Muscle of leg (tissue), 11 donors: ENCODE measurements around the gene TMEM88. TPM values are rescaled to one million over a fixed set of nuclear protein-coding genes. Genes with fewer than 3 reads are reported as not detected.

Experiments used
- DNase-seq: peaks from one replicate; pipeline ENCODE4 v3.0.0; 2013
- H3K27ac ChIP-seq: one replicate; pipeline ENCODE4 v1.5.1; 2013; ENCODE audit warnings: mild to moderate bottlenecking, low read length, control low read depth
- H3K27me3 ChIP-seq: one replicate; pipeline ENCODE4 v1.6.1; 2013; ENCODE audit warnings: low read length; ENCODE audit not compliant: control insufficient read depth, insufficient read depth
- H3K36me3 ChIP-seq: one replicate; pipeline ENCODE4 v1.6.1; 2013; ENCODE audit warnings: low read length; ENCODE audit not compliant: control insufficient read depth, insufficient read depth
- H3K4me1 ChIP-seq: one replicate; pipeline ENCODE4 v1.6.1; 2013; ENCODE audit warnings: low read length; ENCODE audit not compliant: control insufficient read depth, insufficient read depth
- H3K4me3 ChIP-seq: one replicate; pipeline ENCODE4 v1.5.1; 2013; ENCODE audit warnings: low read length, control low read depth
- H3K9me3 ChIP-seq: replicated peaks from 2 replicates; pipeline ENCODE4 v1.6.1; 2013; ENCODE audit warnings: low read depth, low read length; ENCODE audit not compliant: control insufficient read depth
- WGBS: methylation state at CpG from one replicate; pipeline ENCODE4 v1.1.5; 2013; ENCODE audit warnings: missing lambda C conversion rate; ENCODE audit not compliant: insufficient coverage; 5-methylcytosine and 5-hydroxymethylcytosine counted together
- polyA plus RNA-seq, 8 donors: library from polyadenylated mRNA; unstranded; fragments of 120-200 nt; gene quantifications; one replicate each; pipeline versions ENCODE4 v1.2.1 to v1.2.3, GENCODE V29; 2013; ENCODE audit warnings: inconsistent platforms in 1 of 8, low replicate concordance in 1 of 8; ENCODE audit not compliant: insufficient read length in 8 of 8, insufficient read depth in 1 of 8
- total RNA-seq: library from RNA; stranded (reverse); fragments of 120-200 nt; gene quantifications from one replicate; pipeline ENCODE4 v1.2.4, GENCODE V29; 2013

The TMEM88 gene
- total and polyA plus RNA-seq, 9 donors: 18.4 to 30.3 (median 26.7) TPM

DNA sequence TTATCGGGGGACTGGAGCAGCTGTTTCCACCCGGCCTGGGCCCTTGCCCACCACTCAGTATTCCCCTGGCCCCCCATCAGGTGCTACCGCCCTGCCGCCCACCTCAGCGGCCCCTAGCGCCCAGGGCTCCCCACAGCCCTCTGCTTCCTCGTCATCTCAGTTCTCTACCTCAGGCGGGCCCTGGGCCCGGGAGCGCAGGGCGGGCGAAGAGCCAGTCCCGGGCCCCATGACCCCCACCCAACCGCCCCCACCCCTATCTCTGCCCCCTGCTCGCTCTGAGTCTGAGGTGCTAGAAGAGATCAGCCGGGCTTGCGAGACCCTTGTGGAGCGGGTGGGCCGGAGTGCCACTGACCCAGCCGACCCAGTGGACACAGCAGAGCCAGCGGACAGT lies 6.1 kb upstream of the TMEM88 start:
- no peaks in the 10 kb centered on the region for H3K27me3 ChIP-seq
- H3K36me3 ChIP-seq: peaks cover 80% of the 10 kb centered on the region
- no peak overlapping the region for H3K4me3 ChIP-seq
- 87% methylated on average over 11 of the region's 21 CpGs for WGBS
- no peaks in the 10 kb centered on the region for H3K9me3 ChIP-seq
- no peak overlapping the region for H3K27ac ChIP-seq
- no peak for DNase-seq
- peaks cover 24% of the 10 kb centered on the region for H3K4me1 ChIP-seq

DNA sequence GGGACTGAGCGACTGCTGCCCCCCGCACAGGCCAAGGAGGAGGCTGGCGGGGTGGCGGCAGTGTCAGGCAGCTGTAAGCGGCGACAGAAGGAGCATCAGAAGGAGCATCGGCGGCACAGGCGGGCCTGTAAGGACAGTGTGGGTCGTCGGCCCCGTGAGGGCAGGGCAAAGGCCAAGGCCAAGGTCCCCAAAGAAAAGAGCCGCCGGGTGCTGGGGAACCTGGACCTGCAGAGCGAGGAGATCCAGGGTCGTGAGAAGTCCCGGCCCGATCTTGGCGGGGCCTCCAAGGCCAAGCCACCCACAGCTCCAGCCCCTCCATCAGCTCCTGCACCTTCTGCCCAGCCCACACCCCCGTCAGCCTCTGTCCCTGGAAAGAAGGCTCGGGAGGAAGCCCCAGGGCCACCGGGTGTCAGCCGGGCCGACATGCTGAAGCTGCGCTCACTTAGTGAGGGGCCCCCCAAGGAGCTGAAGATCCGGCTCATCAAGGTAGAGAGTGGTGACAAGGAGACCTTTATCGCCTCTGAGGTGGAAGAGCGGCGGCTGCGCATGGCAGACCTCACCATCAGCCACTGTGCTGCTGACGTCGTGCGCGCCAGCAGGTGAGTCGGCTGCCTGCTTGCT lies 5.6 kb upstream of the TMEM88 start:
- Histone ChIP-seq H3K4me1 (peaks cover 21% of the 10 kb centered on the region), H3K27me3 (no peaks in the 10 kb centered on the region), H3K36me3 (peaks cover 82% of the 10 kb centered on the region), H3K4me3 (no peak overlapping the region), H3K27ac (no peak overlapping the region), H3K9me3 (no peaks in the 10 kb centered on the region)
- no peak for DNase-seq
- 82% methylated on average over 32 of the region's 35 CpGs for WGBS

DNA sequence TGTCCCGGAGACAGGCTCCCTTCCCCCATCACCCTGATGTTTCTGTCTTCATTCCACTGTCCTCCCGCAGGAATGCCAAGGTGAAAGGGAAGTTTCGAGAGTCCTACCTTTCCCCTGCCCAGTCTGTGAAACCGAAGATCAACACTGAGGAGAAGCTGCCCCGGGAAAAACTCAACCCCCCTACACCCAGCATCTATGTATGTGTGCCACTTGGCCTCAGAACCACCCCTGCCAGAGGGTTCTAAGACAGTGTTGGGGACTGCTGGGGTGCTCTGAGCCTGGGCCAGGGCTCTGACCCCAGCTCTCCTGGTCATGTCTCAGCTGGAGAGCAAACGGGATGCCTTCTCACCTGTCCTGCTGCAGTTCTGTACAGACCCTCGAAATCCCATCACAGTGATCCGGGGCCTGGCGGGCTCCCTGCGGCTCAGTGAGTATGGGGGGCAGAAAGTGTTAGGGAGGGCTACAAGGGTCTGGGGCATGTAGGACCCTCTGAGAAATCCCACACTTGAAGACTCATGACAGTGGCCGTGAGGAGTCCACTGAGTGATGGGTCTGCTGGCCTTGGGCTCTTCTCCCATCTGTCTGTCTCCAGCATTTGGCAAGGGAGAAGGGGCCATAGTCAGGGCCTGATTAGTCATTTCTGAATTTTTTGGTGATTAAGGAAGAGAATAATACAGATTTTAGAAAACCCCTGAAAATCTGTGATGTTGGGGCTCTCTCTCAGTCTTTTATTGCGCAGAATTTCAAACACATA lies 4.9 kb upstream of the TMEM88 start:
- H3K27me3 ChIP-seq: no peaks in the 10 kb centered on the region
- H3K36me3 ChIP-seq: peaks cover 83% of the 10 kb centered on the region
- H3K4me1 ChIP-seq: peaks cover 25% of the 10 kb centered on the region
- no peak for DNase-seq
- H3K9me3 ChIP-seq: no peaks in the 10 kb centered on the region
- 77% methylated on average over 4 of the region's 12 CpGs for WGBS
- no peak overlapping the region for H3K4me3 ChIP-seq
- H3K27ac ChIP-seq: no peak overlapping the region

DNA sequence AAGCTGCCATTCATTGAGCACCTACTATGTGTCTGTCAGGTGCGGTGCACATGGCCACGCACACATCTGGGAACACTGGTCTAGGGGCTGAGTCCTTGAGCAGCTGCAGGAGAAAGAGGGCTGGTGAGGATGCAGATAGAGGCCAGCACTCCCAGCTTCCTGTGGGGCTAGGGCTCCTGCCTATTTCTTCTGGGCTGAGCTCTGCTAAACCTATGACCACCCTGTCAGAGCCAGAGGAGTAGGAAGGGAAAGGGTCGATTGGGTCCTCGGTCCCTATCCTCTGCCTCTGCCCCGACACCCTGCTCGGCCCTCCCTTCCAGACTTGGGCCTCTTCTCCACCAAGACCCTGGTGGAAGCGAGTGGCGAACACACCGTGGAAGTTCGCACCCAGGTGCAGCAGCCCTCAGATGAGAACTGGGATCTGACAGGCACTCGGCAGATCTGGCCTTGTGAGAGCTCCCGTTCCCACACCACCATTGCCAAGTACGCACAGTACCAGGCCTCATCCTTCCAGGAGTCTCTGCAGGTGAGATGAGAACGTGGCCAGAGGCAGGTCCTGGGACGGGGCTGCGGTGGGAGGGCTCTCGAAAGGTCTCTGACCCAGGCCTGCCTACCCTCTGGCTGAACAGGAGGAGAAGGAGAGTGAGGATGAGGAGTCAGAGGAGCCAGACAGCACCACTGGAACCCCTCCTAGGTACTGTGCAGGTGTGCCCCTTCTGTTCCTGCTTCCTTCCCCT lies 4.0 kb upstream of the TMEM88 start:
- no peak for DNase-seq

DNA sequence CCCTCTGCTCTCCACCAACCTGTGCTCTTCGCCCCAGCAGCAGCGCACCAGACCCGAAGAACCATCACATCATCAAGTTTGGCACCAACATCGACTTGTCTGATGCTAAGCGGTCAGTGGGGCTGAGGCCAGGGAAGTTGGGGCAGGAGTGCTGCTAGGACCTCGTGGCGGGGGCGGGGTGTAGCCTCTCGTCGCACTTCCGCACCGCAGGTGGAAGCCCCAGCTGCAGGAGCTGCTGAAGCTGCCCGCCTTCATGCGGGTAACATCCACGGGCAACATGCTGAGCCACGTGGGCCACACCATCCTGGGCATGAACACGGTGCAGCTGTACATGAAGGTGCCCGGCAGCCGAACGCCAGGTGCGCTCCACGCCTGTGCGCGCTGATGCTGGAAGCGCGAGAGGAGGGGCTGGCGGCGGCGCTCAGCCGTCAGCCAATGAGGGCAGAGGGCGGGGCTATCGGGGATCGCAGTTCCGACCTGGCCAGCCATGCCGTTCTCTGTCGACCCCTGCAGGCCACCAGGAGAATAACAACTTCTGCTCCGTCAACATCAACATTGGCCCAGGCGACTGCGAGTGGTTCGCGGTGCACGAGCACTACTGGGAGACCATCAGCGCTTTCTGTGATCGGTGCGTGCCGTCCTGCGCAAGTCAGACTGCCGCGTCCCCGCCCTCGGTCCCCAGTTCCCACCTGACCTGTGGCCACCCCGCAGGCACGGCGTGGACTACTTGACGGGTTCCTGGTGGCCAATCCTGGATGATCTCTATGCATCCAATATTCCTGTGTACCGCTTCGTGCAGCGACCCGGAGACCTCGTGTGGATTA lies 3.2 kb upstream of the TMEM88 start:
- Histone ChIP-seq H3K27ac (no peak overlapping the region), H3K27me3 (no peaks in the 10 kb centered on the region), H3K9me3 (no peaks in the 10 kb centered on the region), H3K36me3 (peaks cover 71% of the 10 kb centered on the region), H3K4me1 (peaks cover 36% of the 10 kb centered on the region), H3K4me3 (no peak overlapping the region)
- 13% methylated on average over 57 of the region's 60 CpGs for WGBS
- DNase-seq: peak; percentile 93

More for the DNA sequence above, 4.0 kb upstream of the TMEM88 start:
- Histone ChIP-seq H3K4me1 (peaks cover 28% of the 10 kb centered on the region), H3K36me3 (peaks cover 78% of the 10 kb centered on the region), H3K9me3 (no peaks in the 10 kb centered on the region), H3K27ac (no peak overlapping the region), H3K27me3 (no peaks in the 10 kb centered on the region), H3K4me3 (no peak overlapping the region)
- 85% methylated on average over 11 of the region's 17 CpGs for WGBS

DNA sequence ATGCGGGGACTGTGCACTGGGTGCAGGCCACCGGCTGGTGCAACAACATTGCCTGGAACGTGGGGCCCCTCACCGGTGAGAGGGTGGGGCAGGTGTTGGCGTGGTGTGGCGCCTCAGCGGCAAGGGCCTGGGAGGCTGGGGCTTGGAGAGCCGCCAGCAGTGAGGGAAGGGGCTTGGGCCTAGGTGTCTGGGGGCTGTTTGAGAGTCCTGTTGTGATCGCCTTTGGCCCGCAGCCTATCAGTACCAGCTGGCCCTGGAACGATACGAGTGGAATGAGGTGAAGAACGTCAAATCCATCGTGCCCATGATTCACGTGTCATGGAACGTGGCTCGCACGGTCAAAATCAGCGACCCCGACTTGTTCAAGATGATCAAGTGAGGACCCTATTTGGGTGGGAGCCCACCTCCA lies 2.6 kb upstream of the TMEM88 start:
- H3K36me3 ChIP-seq: peaks cover 65% of the 10 kb centered on the region
- H3K4me3 ChIP-seq: no peak overlapping the region
- no peak overlapping the region for H3K27ac ChIP-seq
- DNase-seq: no peak
- H3K9me3 ChIP-seq: no peaks in the 10 kb centered on the region
- no peaks in the 10 kb centered on the region for H3K27me3 ChIP-seq
- WGBS: 76% methylated on average over 20 of the region's 20 CpGs
- peaks cover 39% of the 10 kb centered on the region for H3K4me1 ChIP-seq

DNA sequence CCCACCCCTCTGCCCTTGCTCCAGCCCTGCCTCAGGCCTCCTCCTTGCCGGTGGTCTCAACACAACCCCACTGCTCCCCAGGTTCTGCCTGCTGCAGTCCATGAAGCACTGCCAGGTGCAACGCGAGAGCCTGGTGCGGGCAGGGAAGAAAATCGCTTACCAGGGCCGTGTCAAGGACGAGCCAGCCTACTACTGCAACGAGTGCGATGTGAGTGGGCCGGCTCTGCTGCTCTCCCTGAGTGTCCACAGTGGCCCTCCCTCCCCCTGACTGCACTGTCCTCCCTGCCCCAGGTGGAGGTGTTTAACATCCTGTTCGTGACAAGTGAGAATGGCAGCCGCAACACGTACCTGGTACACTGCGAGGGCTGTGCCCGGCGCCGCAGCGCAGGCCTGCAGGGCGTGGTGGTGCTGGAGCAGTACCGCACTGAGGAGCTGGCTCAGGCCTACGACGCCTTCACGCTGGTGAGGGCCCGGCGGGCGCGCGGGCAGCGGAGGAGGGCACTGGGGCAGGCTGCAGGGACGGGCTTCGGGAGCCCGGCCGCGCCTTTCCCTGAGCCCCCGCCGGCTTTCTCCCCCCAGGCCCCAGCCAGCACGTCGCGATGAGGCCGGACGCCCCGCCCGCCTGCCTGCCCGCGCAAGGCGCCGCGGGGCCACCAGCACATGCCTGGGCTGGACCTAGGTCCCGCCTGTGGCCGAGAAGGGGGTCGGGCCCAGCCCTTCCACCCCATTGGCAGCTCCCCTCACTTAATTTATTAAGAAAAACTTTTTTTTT lies 1.8 kb upstream of the TMEM88 start:
- H3K4me1 ChIP-seq: peaks cover 42% of the 10 kb centered on the region
- no peak overlapping the region for H3K4me3 ChIP-seq
- no peaks in the 10 kb centered on the region for H3K9me3 ChIP-seq
- H3K36me3 ChIP-seq: peaks cover 59% of the 10 kb centered on the region
- H3K27ac ChIP-seq: no peak overlapping the region
- H3K27me3 ChIP-seq: no peaks in the 10 kb centered on the region
- DNase-seq: no peak
- WGBS: 73% methylated on average over 44 of the region's 51 CpGs

DNA sequence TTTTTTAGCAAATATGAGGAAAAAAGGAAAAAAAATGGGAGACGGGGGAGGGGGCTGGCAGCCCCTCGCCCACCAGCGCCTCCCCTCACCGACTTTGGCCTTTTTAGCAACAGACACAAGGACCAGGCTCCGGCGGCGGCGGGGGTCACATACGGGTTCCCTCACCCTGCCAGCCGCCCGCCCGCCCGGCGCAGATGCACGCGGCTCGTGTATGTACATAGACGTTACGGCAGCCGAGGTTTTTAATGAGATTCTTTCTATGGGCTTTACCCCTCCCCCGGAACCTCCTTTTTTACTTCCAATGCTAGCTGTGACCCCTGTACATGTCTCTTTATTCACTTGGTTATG lies 1.2 kb upstream of the TMEM88 start:
- H3K9me3 ChIP-seq: no peaks in the 10 kb centered on the region
- 74% methylated on average over 18 of the region's 21 CpGs for WGBS
- peaks cover 53% of the 10 kb centered on the region for H3K36me3 ChIP-seq
- H3K4me1 ChIP-seq: peaks cover 47% of the 10 kb centered on the region
- H3K27ac ChIP-seq: no peak overlapping the region
- no peak for DNase-seq
- H3K27me3 ChIP-seq: no peaks in the 10 kb centered on the region
- no peak overlapping the region for H3K4me3 ChIP-seq

DNA sequence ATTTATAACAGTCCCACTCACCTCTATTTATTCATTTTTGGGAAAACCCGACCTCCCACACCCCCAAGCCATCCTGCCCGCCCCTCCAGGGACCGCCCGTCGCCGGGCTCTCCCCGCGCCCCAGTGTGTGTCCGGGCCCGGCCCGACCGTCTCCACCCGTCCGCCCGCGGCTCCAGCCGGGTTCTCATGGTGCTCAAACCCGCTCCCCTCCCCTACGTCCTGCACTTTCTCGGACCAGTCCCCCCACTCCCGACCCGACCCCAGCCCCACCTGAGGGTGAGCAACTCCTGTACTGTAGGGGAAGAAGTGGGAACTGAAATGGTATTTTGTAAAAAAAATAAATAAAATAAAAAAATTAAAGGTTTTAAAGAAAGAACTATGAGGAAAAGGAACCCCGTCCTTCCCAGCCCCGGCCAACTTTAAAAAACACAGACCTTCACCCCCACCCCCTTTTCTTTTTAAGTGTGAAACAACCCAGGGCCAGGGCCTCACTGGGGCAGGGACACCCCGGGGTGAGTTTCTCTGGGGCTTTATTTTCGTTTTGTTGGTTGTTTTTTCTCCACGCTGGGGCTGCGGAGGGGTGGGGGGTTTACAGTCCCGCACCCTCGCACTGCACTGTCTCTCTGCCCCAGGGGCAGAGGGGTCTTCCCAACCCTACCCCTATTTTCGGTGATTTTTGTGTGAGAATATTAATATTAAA lies 638 bp upstream of the TMEM88 start:
- Histone ChIP-seq H3K4me3 (peak overlapping the region; percentile 83), H3K9me3 (no peaks in the 10 kb centered on the region), H3K27me3 (no peaks in the 10 kb centered on the region), H3K27ac (peak overlapping the region; percentile 59), H3K4me1 (peaks cover 53% of the 10 kb centered on the region), H3K36me3 (peaks cover 54% of the 10 kb centered on the region)
- DNase-seq: no peak
- WGBS: 66% methylated on average over 11 of the region's 31 CpGs
